Heart right ventricle (tissue), 16 donors: Measurements from ENCODE around the gene ATF2. TPM values are rescaled to one million over a fixed set of nuclear protein-coding genes. Genes with fewer than 3 reads are reported as not detected.

Experiments
- ATAC-seq, 8 donors: fragments of 200-7000 bp; cut with Tn5 transposase; one replicate each; pipeline ENCODE4 v1.9.1; 2020; ENCODE audit warnings: mild to moderate bottlenecking in 8 of 8, moderate library complexity in 8 of 8, moderate number of reproducible peaks in 1 of 8
- DNase-seq, 2 donors: peaks; one replicate each; pipeline ENCODE4 v3.0.0-alpha.2; 2020
- H3K27ac ChIP-seq, 10 donors: fragments of 200-600 bp; sonication (generic) in 2 of 10; one replicate each; pipeline versions ENCODE4 v1.5.0 to v1.8.0; 2020 to 2022; ENCODE audit warnings: mild to moderate bottlenecking in 3 of 10
- H3K27me3 ChIP-seq, 7 donors: fragments of 200-600 bp; one replicate each; pipeline ENCODE4 v1.8.0; 2021 to 2022; ENCODE audit warnings: mild to moderate bottlenecking in 2 of 7
- H3K36me3 ChIP-seq, 9 donors: fragments of 200-600 bp; sonication (generic) in 1 of 9; one replicate each; pipeline versions ENCODE4 v1.5.0 to v1.8.0; 2020 to 2022; ENCODE audit warnings: mild to moderate bottlenecking in 2 of 9
- H3K4me1 ChIP-seq, 9 donors: fragments of 200-600 bp; sonication (generic) in 1 of 9; one replicate each; pipeline versions ENCODE4 v1.5.0 to v1.8.0; 2020 to 2022; ENCODE audit warnings: mild to moderate bottlenecking in 4 of 9
- H3K4me3 ChIP-seq, 10 donors: fragments of 200-600 bp; sonication (generic) in 2 of 10; one replicate each; pipeline versions ENCODE4 v1.5.0 to v1.8.0; 2020 to 2022; ENCODE audit warnings: mild to moderate bottlenecking in 7 of 10, moderate library complexity in 2 of 10
- H3K9me3 ChIP-seq, 11 donors: fragments of 200-600 bp in 10 of 11; sonication (generic) in 2 of 11; one replicate each; pipeline versions ENCODE4 v1.5.0 to v1.8.0; 2013 to 2022; ENCODE audit warnings: mild to moderate bottlenecking in 2 of 11, control low read depth in 1 of 11, moderate library complexity in 1 of 11
- WGBS, 2 donors: extraction: QIAGEN DNeasy Blood & Tissue Kit; methylation state at CpG; one replicate each; pipeline ENCODE4 v1.1.7; 2013; ENCODE audit warnings: inconsistent platforms in 1 of 2; 5-methylcytosine and 5-hydroxymethylcytosine counted together
- intact Hi-C, 10 donors: fragments of 100-400 bp; cut with DNase I; formaldehyde crosslinking; loops; one replicate each; pipeline versions ENCODE4 v1.11.1 to v1.14.2; 2022
- polyA plus RNA-seq, 2 donors: library from polyadenylated mRNA; stranded (reverse); fragments of 200-250 nt; gene quantifications; one replicate each; pipeline ENCODE4 v1.2.3, GENCODE V29; 2013
- total RNA-seq, 10 donors: library from RNA; stranded (reverse); fragmentation: NEBNext Ultra II Directional in 3 of 10; extraction: Animal tissue kit (Norgen Biotek cat#: 25700) in 3 of 10; gene quantifications; one replicate each; pipeline versions ENCODE4 v1.2.1 to v1.2.4, GENCODE V29; 2021 to 2023
- TF ChIP-seq, protein P1 (sequence below), 9 donors: fragments of 200-600 bp; sonication (generic) in 2 of 9; IDR thresholded peaks; one replicate each; pipeline versions ENCODE4 v1.5.0 to v1.8.0; 2021 to 2022; ENCODE audit warnings: antibody characterized with exemption in 9 of 9, mild to moderate bottlenecking in 5 of 9, moderate library complexity in 1 of 9
- donor health status: Arrhythmogenic right ventricular cardiomyopathy.
- donor health status: ischemic (EF 13 %, LVEDD 7.1; RV severe dilation, severe dysfunction).
- donor health status: healthy with polysubstance abuse.
- donor health status: DM: no; HTN: yes; CAD: no.
- donor health status: DM: no; HTN: no; CAD: no.
- donor health status: ischemic (EF 25% LVEDD 6.9; RV normal size, moderate dysfunction).
- donor health status: ischemic (EF 25% LVEDD 5.7; RV mildly dilated, moderate dysfunction).
- donor health status: healthy.
- donor health status: DM: yes; HTN: yes; CAD: no.
- donor health status: Ischemic cardiomyopathy.
- donor health status: ischemic (EF 35%, LVEDD 5.7; RV mildly dilated, moderate dysfunction).
- donor health status: nonischemic (EF 11% LVEDD 7.7; RV severe dilation, severe dysfunction).
- donor health status: DM: yes; HTN: yes; CAD: no.
- donor health status: PGD.
- donor health status: ischemic (EF 29% LVEDD 5.4; RV normal size, mild dysfunction).
- donor health status: nonischemic (EF 23%, LVEDD 6.1; RV moderate dilation, normal function).

The ATF2 gene
- total and polyA plus RNA-seq, 12 donors = 7.8 to 39.8 (median 29.0) TPM

DNA sequence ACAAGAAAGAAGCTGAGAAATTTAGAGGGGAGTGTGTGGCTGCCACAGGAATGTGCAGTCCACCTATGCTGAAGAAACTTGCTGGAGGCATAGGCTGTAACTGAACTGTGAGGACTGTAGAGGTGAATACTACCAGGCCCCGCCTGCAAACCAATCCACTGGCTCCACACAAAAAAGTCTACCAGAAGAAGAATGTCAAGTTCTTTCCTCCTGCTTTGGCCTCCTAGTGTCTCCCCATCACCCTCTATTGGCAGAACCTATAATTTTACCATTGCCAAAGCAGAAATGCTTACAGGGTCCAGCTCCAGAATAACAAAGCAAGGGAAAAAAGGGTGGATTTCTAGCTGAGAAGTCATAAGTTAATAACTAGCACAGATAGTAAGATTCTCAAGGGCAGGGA lies 19.4 kb upstream of the ATF2 start:
- Histone ChIP-seq H3K4me1 (peaks cover 0 to 1% (median 0%) of the 10 kb centered on the region in 9 donors), H3K27me3 (no peaks in the 10 kb centered on the region), H3K36me3 (no peaks in the 10 kb centered on the region), H3K4me3 (no peak overlapping the region), H3K9me3 (peaks cover 0 to 7% (median 0%) of the 10 kb centered on the region in 11 donors), H3K27ac (no peak overlapping the region)
- TF ChIP-seq, protein P1, sequence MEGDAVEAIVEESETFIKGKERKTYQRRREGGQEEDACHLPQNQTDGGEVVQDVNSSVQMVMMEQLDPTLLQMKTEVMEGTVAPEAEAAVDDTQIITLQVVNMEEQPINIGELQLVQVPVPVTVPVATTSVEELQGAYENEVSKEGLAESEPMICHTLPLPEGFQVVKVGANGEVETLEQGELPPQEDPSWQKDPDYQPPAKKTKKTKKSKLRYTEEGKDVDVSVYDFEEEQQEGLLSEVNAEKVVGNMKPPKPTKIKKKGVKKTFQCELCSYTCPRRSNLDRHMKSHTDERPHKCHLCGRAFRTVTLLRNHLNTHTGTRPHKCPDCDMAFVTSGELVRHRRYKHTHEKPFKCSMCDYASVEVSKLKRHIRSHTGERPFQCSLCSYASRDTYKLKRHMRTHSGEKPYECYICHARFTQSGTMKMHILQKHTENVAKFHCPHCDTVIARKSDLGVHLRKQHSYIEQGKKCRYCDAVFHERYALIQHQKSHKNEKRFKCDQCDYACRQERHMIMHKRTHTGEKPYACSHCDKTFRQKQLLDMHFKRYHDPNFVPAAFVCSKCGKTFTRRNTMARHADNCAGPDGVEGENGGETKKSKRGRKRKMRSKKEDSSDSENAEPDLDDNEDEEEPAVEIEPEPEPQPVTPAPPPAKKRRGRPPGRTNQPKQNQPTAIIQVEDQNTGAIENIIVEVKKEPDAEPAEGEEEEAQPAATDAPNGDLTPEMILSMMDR (IDR thresholded peaks at IDR 0.05) = peak in 4 of 9 donors; percentile 6 to 29 (median 16)
- WGBS, 2 donors = 97 to 100% methylated on average over 1 of the region's 1 CpG
- ATAC-seq (no peak), DNase-seq (no peak)
- intact Hi-C loops = loop anchor here in 2 of 10 donors (5.0 to 10.0 kb wide), 2 partner anchors 73 to 290 kb away; no protein-coding TSS in a partner anchor

GRCh38 chr2:175183674-175184073 lies 15.7 kb upstream of the ATF2 start:
- TF ChIP-seq, protein P1 (IDR thresholded peaks at IDR 0.05) = no peak
- DNase-seq = no peak
- no peak overlapping the region for H3K27ac ChIP-seq
- H3K27me3 ChIP-seq = no peaks in the 10 kb centered on the region
- no peaks in the 10 kb centered on the region for H3K9me3 ChIP-seq
- 80 to 83% methylated on average over 2 of the region's 2 CpGs for WGBS, 2 donors
- intact Hi-C loops = loop anchor here in 3 of 10 donors (5.0 to 10.0 kb wide), 3 partner anchors 61 to 71 kb away; no protein-coding TSS in a partner anchor
- H3K4me1 ChIP-seq = peaks cover 0 to 29% (median 25%) of the 10 kb centered on the region in 9 donors
- no peak for ATAC-seq
- H3K4me3 ChIP-seq = no peak overlapping the region
- H3K36me3 ChIP-seq = peaks cover 0 to 16% (median 12%) of the 10 kb centered on the region in 9 donors

DNA sequence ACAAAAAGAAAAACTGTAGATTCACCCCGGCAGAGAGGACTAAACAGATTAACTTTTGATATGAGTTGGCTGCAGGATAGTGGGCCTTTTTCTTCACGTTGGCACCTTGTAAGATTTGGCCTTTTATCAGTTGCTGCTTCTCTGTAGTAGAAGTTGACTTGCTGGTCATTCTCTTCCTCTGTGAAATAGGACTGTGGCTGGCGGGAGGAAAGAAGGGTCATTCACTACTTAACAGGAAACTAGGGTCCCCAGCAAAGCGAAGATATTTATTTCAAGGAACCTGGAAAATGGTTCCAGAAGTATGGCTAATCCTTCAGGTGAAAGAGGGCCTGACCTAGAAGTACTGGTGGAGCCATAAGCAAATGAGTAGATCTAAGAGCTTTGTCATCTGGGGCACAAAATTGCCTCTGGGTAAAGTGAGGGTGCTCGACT lies 13.9 kb upstream of the ATF2 start:
- H3K27ac ChIP-seq = peak overlapping the region; percentile 94 to 98 (median 97)
- H3K9me3 ChIP-seq = no peaks in the 10 kb centered on the region
- intact Hi-C loops = loop anchor here in 3 of 10 donors (5.0 to 10.0 kb wide), 3 partner anchors 60 to 70 kb away; no protein-coding TSS in a partner anchor
- TF ChIP-seq, protein P1 (IDR thresholded peaks at IDR 0.05) = no peak
- H3K27me3 ChIP-seq = no peaks in the 10 kb centered on the region
- no peak for ATAC-seq
- H3K4me3 ChIP-seq = peak overlapping the region; percentile 69 to 96 (median 89)
- DNase-seq = no peak
- WGBS, 2 donors = 46 to 63% methylated on average over 5 of the region's 5 CpGs
- peaks cover 0 to 34% (median 24%) of the 10 kb centered on the region in 9 donors for H3K36me3 ChIP-seq
- H3K4me1 ChIP-seq = peaks cover 0 to 45% (median 32%) of the 10 kb centered on the region in 9 donors

DNA sequence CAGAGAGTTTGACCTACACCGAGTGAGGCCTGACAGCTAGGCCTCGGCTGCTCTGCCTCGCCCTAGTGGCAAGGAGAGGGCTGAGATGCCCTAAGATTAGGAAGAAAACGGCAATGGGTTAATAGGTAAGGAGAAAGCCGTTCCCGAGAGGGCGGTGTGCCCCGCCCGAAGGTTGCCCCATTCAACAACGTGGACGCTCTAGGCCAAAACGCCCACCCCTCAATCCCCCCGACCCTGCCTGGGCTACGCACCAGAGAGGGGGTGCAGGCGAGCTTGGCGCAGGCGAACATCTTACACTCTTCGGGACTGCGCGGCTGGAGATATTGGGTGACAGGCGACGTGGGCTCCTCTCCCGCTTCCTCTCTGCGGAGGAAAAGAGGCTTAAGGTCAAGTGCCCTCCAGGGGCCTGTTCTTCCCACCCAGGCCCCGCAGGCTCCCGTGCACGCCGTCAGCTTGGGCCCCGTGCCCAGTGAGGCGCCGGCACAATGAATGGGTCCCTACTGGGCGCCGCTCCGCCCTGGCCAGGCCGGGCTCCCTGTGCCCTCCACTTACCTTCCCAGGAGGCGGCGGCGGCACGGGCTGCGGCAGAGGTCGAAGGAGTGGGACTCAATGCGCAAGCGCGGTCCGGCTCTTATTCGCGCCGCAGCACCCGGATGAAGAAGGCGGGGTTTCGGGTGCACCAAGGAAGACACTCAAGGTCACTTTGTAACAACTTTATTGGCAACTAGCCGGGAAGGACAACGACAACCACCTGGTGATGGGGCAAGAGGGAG lies 13.3 kb upstream of the ATF2 start, which contains the start of gene ATP5MC3:
ATP5MC3 (minus strand) TSS at position 607 of the 773 bp plus-strand sequence; CDS start at position 290, 317 bp downstream.
- H3K9me3 ChIP-seq = no peaks in the 10 kb centered on the region
- no peaks in the 10 kb centered on the region for H3K27me3 ChIP-seq
- H3K36me3 ChIP-seq = peaks cover 0 to 40% (median 29%) of the 10 kb centered on the region in 9 donors
- ATAC-seq (peak; percentile 95 to 98 (median 97)), DNase-seq (peak; percentile 94 to 95)
- H3K4me1 ChIP-seq = peaks cover 0 to 47% (median 32%) of the 10 kb centered on the region in 9 donors
- TF ChIP-seq, protein P1 (IDR thresholded peaks at IDR 0.05) = peak in 4 of 9 donors; percentile 9 to 31 (median 18)
- H3K27ac ChIP-seq = peak within 1 kb of the TSS; percentile 94 to 98 (median 97)
- 0% methylated on average over 53 of the region's 53 CpGs for WGBS, 2 donors
- H3K4me3 ChIP-seq = peak within 1 kb of the TSS; percentile 69 to 96 (median 89)
- intact Hi-C loops = loop anchor here in 3 of 10 donors (5.0 to 10.0 kb wide), 3 partner anchors 59 to 69 kb away; no protein-coding TSS in a partner anchor
